Fibroblast of lung (primary cell): ENCODE measurements around the gene NTNG1. TPM values are rescaled to one million over a fixed set of nuclear protein-coding genes. Genes with fewer than 3 reads are reported as not detected.
A peak's percentile ranks its signal among the peaks of the same experiment; 100 is the strongest.

Experiments
- DNase-seq, 2 donors: peaks; one replicate each; pipeline versions ENCODE4 v3.0.0 to v3.0.0-alpha.2; 2010; ENCODE audit warnings: low read depth in 2 of 2
- H2AFZ ChIP-seq: 2 replicates; pipeline ENCODE4 v1.5.1; 2012; ENCODE audit warnings: low read length, control low read depth, inconsistent platforms
- H3K27ac ChIP-seq: 2 replicates; pipeline ENCODE4 v1.5.1; 2011; ENCODE audit warnings: low read length, control low read depth; ENCODE audit not compliant: insufficient read depth
- H3K27me3 ChIP-seq: 2 replicates; pipeline ENCODE4 v1.5.1; 2011; ENCODE audit warnings: mild to moderate bottlenecking, low read length; ENCODE audit not compliant: control insufficient read depth, insufficient read depth
- H3K36me3 ChIP-seq: 2 replicates; pipeline ENCODE4 v1.5.1; 2011; ENCODE audit warnings: low read length; ENCODE audit not compliant: control insufficient read depth, insufficient read depth
- H3K4me1 ChIP-seq: 2 replicates; pipeline ENCODE4 v1.5.1; 2011; ENCODE audit warnings: low read length; ENCODE audit not compliant: control insufficient read depth, insufficient read depth; ENCODE audit errors: extremely low read depth
- H3K4me2 ChIP-seq: 2 replicates; pipeline ENCODE4 v1.5.1; 2011; ENCODE audit warnings: low read length, control low read depth; ENCODE audit not compliant: insufficient read depth; ENCODE audit errors: extremely low read depth
- H3K4me3 ChIP-seq, 4 experiments: fragments of 200-600 bp in 1 of 4; sonication (generic) in 1 of 4; replicated peaks in 1 of 4; 2 replicates each; pipeline ENCODE4 v1.5.1; 2011 to 2016; ENCODE audit warnings: low read length in 4 of 4, low read depth in 3 of 4, mild to moderate bottlenecking in 3 of 4, control low read depth in 2 of 4, inconsistent platforms in 1 of 4, mixed read lengths in 1 of 4; ENCODE audit not compliant: insufficient read depth in 1 of 4; ENCODE audit errors: control extremely low read depth in 1 of 4
- H3K79me2 ChIP-seq: 2 replicates; pipeline ENCODE4 v1.5.1; 2012; ENCODE audit warnings: mild to moderate bottlenecking, low read length, inconsistent platforms; ENCODE audit not compliant: control insufficient read depth, insufficient read depth
- H3K9ac ChIP-seq: 2 replicates; pipeline ENCODE4 v1.5.1; 2011; ENCODE audit warnings: mild to moderate bottlenecking, low read length, control low read depth; ENCODE audit not compliant: insufficient read depth
- H3K9me3 ChIP-seq: 2 replicates; pipeline ENCODE4 v1.5.1; 2012; ENCODE audit warnings: low read depth, low read length; ENCODE audit not compliant: control insufficient read depth, insufficient read depth
- H4K20me1 ChIP-seq: 2 replicates; pipeline ENCODE4 v1.5.1; 2011; ENCODE audit warnings: low read length; ENCODE audit not compliant: control insufficient read depth, insufficient read depth; ENCODE audit errors: extremely low read depth
- CTCF ChIP-seq, 2 donors: IDR thresholded peaks in 1 of 2; conservative IDR thresholded peaks in 1 of 2; 1 replicate in 1 of 2; 2 replicates in 1 of 2; pipeline ENCODE4 v1.5.1; 2011 to 2012; ENCODE audit warnings: low read length in 2 of 2, control low read depth in 1 of 2, inconsistent platforms in 1 of 2, low read depth in 1 of 2, mild to moderate bottlenecking in 1 of 2
- EZH2 ChIP-seq: IDR thresholded peaks from 2 replicates; pipeline ENCODE4 v1.5.1; 2012; ENCODE audit warnings: low read length, control low read depth, mild to moderate bottlenecking; ENCODE audit errors: missing control alignments
- polyA plus RNA-seq, 2 donors: library from polyadenylated mRNA; depleted of rRNA in 1 of 2; stranded (reverse) in 1 of 2; unstranded in 1 of 2; fragments of >200 nt; gene quantifications; 2 replicates each; pipeline ENCODE4 v1.2.1, GENCODE V29; 2011 to 2012; ENCODE audit warnings: missing spikeins in 1 of 2
- total RNA-seq: library from RNA; depleted of rRNA; stranded (reverse); fragments of >200 nt; gene quantifications from 2 replicates; pipeline ENCODE4 v1.2.1, GENCODE V29; 2014

Gene NTNG1
- total and polyA plus RNA-seq, 2 donors (not counting 1 experiment from before 2014, with no cell fraction given): 0.82 to 8.6 TPM

DNA sequence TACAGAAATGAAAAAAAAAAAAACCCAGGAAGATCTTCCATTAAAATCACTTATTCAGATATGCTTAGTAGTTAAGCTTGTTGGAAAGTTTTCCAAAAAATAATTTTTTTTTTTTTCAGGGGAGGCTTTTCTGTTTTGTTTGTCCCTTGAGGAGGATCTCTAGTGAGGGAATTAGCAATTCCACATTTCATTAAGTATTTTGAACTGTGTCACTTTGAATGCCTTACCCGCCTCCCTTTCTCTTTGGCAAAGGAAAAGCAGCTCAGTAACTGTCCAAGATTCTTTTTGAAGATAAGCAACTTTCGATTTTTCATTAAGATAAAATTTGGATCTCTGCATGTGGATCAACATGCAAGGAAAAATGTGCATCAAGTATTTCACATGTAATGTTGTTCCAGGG, 1.8 kb downstream of the NTNG1 start:
- no peak for TF ChIP-seq EZH2
- no peak for TF ChIP-seq CTCF (conservative IDR thresholded peaks at IDR 0.05 in 1 of 2, IDR thresholded peaks at IDR 0.05 in 1 of 2; ENCODE audit: low read depth in 1 of 2, low read length in 2 of 2)
- no peaks in the 10 kb centered on the region for H3K9me3 ChIP-seq
- no peaks in the 10 kb centered on the region for H3K79me2 ChIP-seq
- H2AFZ ChIP-seq: no peak overlapping the region
- H3K36me3 ChIP-seq: no peaks in the 10 kb centered on the region
- no peak overlapping the region for H3K27ac ChIP-seq
- H3K4me2 ChIP-seq: peak overlapping the region; percentile 15
- no peaks in the 10 kb centered on the region for H3K27me3 ChIP-seq
- peaks cover 4% of the 10 kb centered on the region for H3K4me1 ChIP-seq
- no peak for DNase-seq
- H4K20me1 ChIP-seq: no peaks in the 10 kb centered on the region
- peak overlapping the region in 2 of 4 experiments; percentile 71 to 94 for H3K4me3 ChIP-seq
- H3K9ac ChIP-seq: no peak overlapping the region

GRCh38 chr1:107145637-107146036, 4.8 kb downstream of the NTNG1 start:
- no peaks in the 10 kb centered on the region for H4K20me1 ChIP-seq
- H3K4me1 ChIP-seq: no peaks in the 10 kb centered on the region
- no peak for DNase-seq
- H3K9me3 ChIP-seq: no peaks in the 10 kb centered on the region
- H2AFZ ChIP-seq: no peak overlapping the region
- no peaks in the 10 kb centered on the region for H3K79me2 ChIP-seq
- no peak overlapping the region for H3K9ac ChIP-seq
- H3K27me3 ChIP-seq: no peaks in the 10 kb centered on the region
- no peak for TF ChIP-seq CTCF (conservative IDR thresholded peaks at IDR 0.05 in 1 of 2, IDR thresholded peaks at IDR 0.05 in 1 of 2; ENCODE audit: low read depth in 1 of 2, low read length in 2 of 2)
- TF ChIP-seq EZH2: no peak
- no peak overlapping the region for H3K4me2 ChIP-seq
- no peak overlapping the region for H3K4me3 ChIP-seq
- H3K27ac ChIP-seq: no peak overlapping the region
- H3K36me3 ChIP-seq: no peaks in the 10 kb centered on the region

DNA sequence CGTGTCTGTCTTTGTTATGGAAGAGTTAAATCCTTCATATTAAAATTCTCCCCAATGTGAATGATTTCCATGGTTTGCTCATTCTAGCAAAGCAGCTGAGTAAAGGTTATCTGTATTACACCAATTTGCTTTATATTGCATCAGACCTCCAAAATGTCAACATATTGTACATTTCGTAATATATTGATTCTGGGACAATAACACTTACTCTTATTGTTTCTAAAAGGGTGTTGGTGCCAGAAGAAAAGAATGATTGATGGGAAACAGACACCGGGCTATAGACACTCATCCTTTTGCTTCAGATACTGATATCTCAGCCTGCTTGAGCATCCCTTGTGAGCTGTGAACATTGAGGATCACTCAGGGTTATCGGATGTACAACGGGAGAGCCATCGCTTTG, 7.0 kb downstream of the NTNG1 start:
- Histone ChIP-seq H3K4me2 (no peak overlapping the region), H3K27me3 (no peaks in the 10 kb centered on the region), H3K9ac (no peak overlapping the region), H3K4me3 (no peak overlapping the region), H3K9me3 (no peaks in the 10 kb centered on the region), H4K20me1 (no peaks in the 10 kb centered on the region), H3K4me1 (no peaks in the 10 kb centered on the region), H3K36me3 (no peaks in the 10 kb centered on the region), H3K79me2 (no peaks in the 10 kb centered on the region), H3K27ac (no peak overlapping the region), H2AFZ (no peak overlapping the region)
- peak in 1 of 2 donors; percentile 34 for DNase-seq
- TF ChIP-seq EZH2 (no peak), CTCF (conservative IDR thresholded peaks at IDR 0.05 in 1 of 2, IDR thresholded peaks at IDR 0.05 in 1 of 2; ENCODE audit: low read depth in 1 of 2, low read length in 2 of 2) (no peak)
